ENCODE measurements around the gene KLRF2. TPM values are rescaled to one million over a fixed set of nuclear protein-coding genes. Genes with fewer than 3 reads are reported as not detected.

Gene KLRF2
- polyA plus RNA-seq, 1 of the 3 experiments (the other 2 are of a cell fraction) = not detected

GRCh38 chr12:9933958-9934357 lies 52.7 kb downstream of the KLRF2 start:
- no peak for DNase-seq
- Histone ChIP-seq H4K20me1 (ENCODE audit: insufficient read depth) (no peaks in the 10 kb centered on the region), H3K9ac (no peak overlapping the region), H3K79me2 (ENCODE audit: insufficient read depth) (no peaks in the 10 kb centered on the region), H3K4me3 (ENCODE audit: low read depth in 2 of 2, low read length in 1 of 2) (no peak overlapping the region), H3F3A (replicated peaks; ENCODE audit: insufficient read depth) (no peaks in the 10 kb centered on the region), H3K4me1 (ENCODE audit: control insufficient read depth in 1 of 2, insufficient read depth in 2 of 2, low read depth in 1 of 2, low read length in 1 of 2) (no peaks in the 10 kb centered on the region), H3K36me3 (replicated peaks in 1 of 2; ENCODE audit: control insufficient read depth in 1 of 2, insufficient read depth in 2 of 2, low read length in 1 of 2) (no peaks in the 10 kb centered on the region), H3K9me3 (no peaks in the 10 kb centered on the region), H3K27ac (ENCODE audit: low read depth in 2 of 2, low read length in 1 of 2) (no peak overlapping the region), H2AFZ (ENCODE audit: low read depth) (no peak overlapping the region), H3K4me2 (no peak overlapping the region), H3K9me2 (no peaks in the 10 kb centered on the region), H3K27me3 (ENCODE audit: insufficient read depth) (peaks cover 21% of the 10 kb centered on the region; the same call in 1 of the 2 replicates)
- CTCF ChIA-PET = no interaction called here
- WGBS (ENCODE audit: low lambda C conversion rate) = 30% methylated on average over 2 of the region's 2 CpGs
- TF ChIP-seq TEAD4 (IDR thresholded peaks at IDR 0.05; ENCODE audit: borderline replicate concordance, insufficient read depth) = no peak
- no peak for TF ChIP-seq MEF2A (IDR thresholded peaks at IDR 0.05; ENCODE audit: borderline replicate concordance, low read depth)
- TF ChIP-seq IRF3 (IDR thresholded peaks at IDR 0.05; ENCODE audit: low read depth, low read length) = no peak
- TF ChIP-seq RAD21 (IDR thresholded peaks at IDR 0.05; ENCODE audit: low read length) = no peak
- no peak for TF ChIP-seq RCOR1 (IDR thresholded peaks at IDR 0.05; ENCODE audit: low read length)
- no peak for TF ChIP-seq TCF12 (IDR thresholded peaks at IDR 0.05)
- TF ChIP-seq NRF1 (IDR thresholded peaks at IDR 0.05; ENCODE audit: low read depth, low read length) = no peak
- TF ChIP-seq YY1 (IDR thresholded peaks at IDR 0.05; ENCODE audit: low read depth) = no peak
- POLR2A ChIA-PET = no interaction called here

GRCh38 chr12:9935026-9935425 lies 53.7 kb downstream of the KLRF2 start:
- no peak for DNase-seq
- no peaks in the 10 kb centered on the region for H3K36me3 ChIP-seq (replicated peaks in 1 of 2; ENCODE audit: control insufficient read depth in 1 of 2, insufficient read depth in 2 of 2, low read length in 1 of 2)
- peaks cover 21% of the 10 kb centered on the region; the same call in 1 of the 2 replicates for H3K27me3 ChIP-seq (ENCODE audit: insufficient read depth)
- no peak overlapping the region for H3K27ac ChIP-seq (ENCODE audit: low read depth in 2 of 2, low read length in 1 of 2)
- no peak overlapping the region for H3K4me3 ChIP-seq (ENCODE audit: low read depth in 2 of 2, low read length in 1 of 2)
- no peak overlapping the region for H3K4me2 ChIP-seq
- H4K20me1 ChIP-seq (ENCODE audit: insufficient read depth) = no peaks in the 10 kb centered on the region
- no peaks in the 10 kb centered on the region for H3K4me1 ChIP-seq (ENCODE audit: control insufficient read depth in 1 of 2, insufficient read depth in 2 of 2, low read depth in 1 of 2, low read length in 1 of 2)
- TF ChIP-seq PBX3 (IDR thresholded peaks at IDR 0.05) (no peak), TAF1 (IDR thresholded peaks at IDR 0.05; ENCODE audit: borderline replicate concordance, low read depth, low read length) (no peak), TCF12 (IDR thresholded peaks at IDR 0.05) (no peak), FOXM1 (IDR thresholded peaks at IDR 0.05; ENCODE audit: low read depth) (no peak), JUND (IDR thresholded peaks at IDR 0.05) (no peak), IRF3 (IDR thresholded peaks at IDR 0.05; ENCODE audit: low read depth, low read length) (no peak), MXI1 (IDR thresholded peaks at IDR 0.05; ENCODE audit: low read depth, low read length) (no peak), RFX5 (IDR thresholded peaks at IDR 0.05; ENCODE audit: low read length) (no peak), POLR2AphosphoS5 (IDR thresholded peaks at IDR 0.05; ENCODE audit: low read depth, low read length) (no peak), CHD2 (IDR thresholded peaks at IDR 0.05; ENCODE audit: low read length, partially characterized antibody) (no peak), FOSL2 (IDR thresholded peaks at IDR 0.05; ENCODE audit: borderline replicate concordance, low read depth) (no peak)
- ChIA-PET CTCF (no interaction called here), POLR2A (no interaction called here)
- H3K9ac ChIP-seq = no peak overlapping the region
- 4% methylated on average over 2 of the region's 2 CpGs for WGBS (ENCODE audit: low lambda C conversion rate)
- H3K79me2 ChIP-seq (ENCODE audit: insufficient read depth) = no peaks in the 10 kb centered on the region
- H2AFZ ChIP-seq (ENCODE audit: low read depth) = no peak overlapping the region
- H3K9me3 ChIP-seq = no peaks in the 10 kb centered on the region
- H3K9me2 ChIP-seq = no peaks in the 10 kb centered on the region
- H3F3A ChIP-seq (replicated peaks; ENCODE audit: insufficient read depth) = no peaks in the 10 kb centered on the region

All from SK-N-SH (cell line).